ENCODE data around the gene RPS2. TPM values are rescaled to one million over a fixed set of nuclear protein-coding genes. Genes with fewer than 3 reads are reported as not detected.
A peak's percentile ranks its signal among the peaks of the same experiment; 100 is the strongest.

The RPS2 gene
- polyA plus RNA-seq, 1 of the 3 experiments (the other 2 are of a cell fraction), result 6,384 TPM

DNA sequence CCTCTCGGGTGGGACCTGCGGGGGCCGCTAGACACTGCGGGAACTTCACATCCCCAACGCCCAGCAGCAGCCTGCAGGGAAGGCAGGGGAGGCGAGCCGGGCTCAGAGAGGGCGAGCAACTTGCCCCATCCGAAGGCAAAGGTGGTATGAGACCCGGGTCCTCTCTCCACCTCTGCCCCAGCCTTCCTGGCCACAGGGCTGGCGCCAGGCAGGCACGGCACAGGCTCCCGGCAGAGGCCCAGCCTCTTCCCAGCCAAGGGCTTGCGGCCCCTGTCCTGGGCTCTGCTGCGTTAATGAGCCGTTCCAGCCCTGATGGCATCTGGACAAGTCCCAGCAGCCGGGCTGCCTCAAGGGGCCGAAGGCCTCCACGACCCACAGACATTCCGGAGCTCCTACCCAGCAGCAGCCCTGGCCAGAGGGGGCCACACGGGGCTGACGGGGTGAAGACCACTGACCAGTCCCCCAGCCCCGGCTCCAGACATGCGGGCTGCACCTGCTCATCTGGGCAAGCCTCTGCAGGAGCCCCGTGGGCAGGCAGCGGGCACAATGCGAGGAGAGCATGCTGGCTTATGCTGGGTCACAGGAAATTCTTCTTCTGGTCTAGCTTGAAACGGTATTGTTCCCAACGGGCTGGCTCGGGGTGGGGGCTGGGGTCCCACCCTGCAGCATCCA lies 45.2 kb downstream of the RPS2 start:
- H3K4me2 ChIP-seq, result no peak overlapping the region
- POLR2A ChIA-PET, result no interaction called here

GRCh38 chr16:1918351-1919326 lies 46.0 kb downstream of the RPS2 start, which contains the start of gene HS3ST6:
Gene HS3ST6 (minus strand): TSS chr16:1918415. CDS start chr16:1918323, 92 bp downstream.
- POLR2A ChIA-PET, result no interaction called here

More for the DNA sequence above, 45.2 kb downstream of the RPS2 start:
- 23% methylated on average over 16 of the region's 30 CpGs for WGBS (ENCODE audit: low lambda C conversion rate)
- Histone ChIP-seq H3K4me3 (ENCODE audit: low read depth in 2 of 2, low read length in 1 of 2) (no peak overlapping the region), H3K4me1 (ENCODE audit: control insufficient read depth in 1 of 2, insufficient read depth in 2 of 2, low read depth in 1 of 2, low read length in 1 of 2) (peaks cover 0 to 13% of the 10 kb centered on the region in 2 experiments; a peak in 1 of 4 replicates), H3K36me3 (replicated peaks in 1 of 2; ENCODE audit: control insufficient read depth in 1 of 2, insufficient read depth in 2 of 2, low read length in 1 of 2) (no peaks in the 10 kb centered on the region), H3K9ac (no peak overlapping the region), H3K27ac (ENCODE audit: low read depth in 2 of 2, low read length in 1 of 2) (no peak overlapping the region), H3K9me2 (no peaks in the 10 kb centered on the region), H2AFZ (ENCODE audit: low read depth) (no peak overlapping the region), H3K79me2 (ENCODE audit: insufficient read depth) (no peaks in the 10 kb centered on the region), H3K27me3 (ENCODE audit: insufficient read depth) (peaks cover 45% of the 10 kb centered on the region), H4K20me1 (ENCODE audit: insufficient read depth) (no peaks in the 10 kb centered on the region), H3K9me3 (no peaks in the 10 kb centered on the region), H3F3A (replicated peaks; ENCODE audit: insufficient read depth) (no peaks in the 10 kb centered on the region)
- DNase-seq, result peak; percentile 82
- CTCF ChIA-PET, result interaction anchor here (0.6 to 5.2 kb wide), 4 partner anchors 9 to 1231 kb away, joined by 3 to 38 read pairs (median 5); partner anchors contain the start of gene NDUFB10
- no peak for TF ChIP-seq SIN3A (IDR thresholded peaks at IDR 0.05; ENCODE audit: borderline replicate concordance, low read depth, low read length)
- TF ChIP-seq POLR2AphosphoS5 (IDR thresholded peaks at IDR 0.05; ENCODE audit: low read depth, low read length), result no peak
- TF ChIP-seq RCOR1 (IDR thresholded peaks at IDR 0.05; ENCODE audit: low read length), result 0 out of 2 replicates have a peak, but pooled peaks have one; percentile 28

More at GRCh38 chr16:1918351-1919326, 46.0 kb downstream of the RPS2 start, which contains the start of gene HS3ST6:
- Histone ChIP-seq H4K20me1 (ENCODE audit: insufficient read depth) (no peaks in the 10 kb centered on the region), H3K36me3 (replicated peaks in 1 of 2; ENCODE audit: control insufficient read depth in 1 of 2, insufficient read depth in 2 of 2, low read length in 1 of 2) (no peaks in the 10 kb centered on the region), H3K9me3 (no peaks in the 10 kb centered on the region), H3K79me2 (ENCODE audit: insufficient read depth) (no peaks in the 10 kb centered on the region), H3F3A (replicated peaks; ENCODE audit: insufficient read depth) (no peaks in the 10 kb centered on the region), H3K9ac (no peak within 1 kb of the TSS), H3K27ac (ENCODE audit: low read depth in 2 of 2, low read length in 1 of 2) (no peak within 1 kb of the TSS), H3K9me2 (no peaks in the 10 kb centered on the region), H3K4me1 (ENCODE audit: control insufficient read depth in 1 of 2, insufficient read depth in 2 of 2, low read depth in 1 of 2, low read length in 1 of 2) (peaks cover 0 to 13% of the 10 kb centered on the region in 2 experiments; a peak in 1 of 4 replicates), H3K4me2 (peak within 1 kb of the TSS; percentile 52; the same call in 1 of the 2 replicates), H2AFZ (ENCODE audit: low read depth) (no peak within 1 kb of the TSS), H3K4me3 (ENCODE audit: low read depth in 2 of 2, low read length in 1 of 2) (peak within 1 kb of the TSS in 1 of 2 experiments; percentile 29; a peak in 1 of 4 replicates), H3K27me3 (ENCODE audit: insufficient read depth) (peaks cover 45% of the 10 kb centered on the region)
- CTCF ChIA-PET, result interaction anchor here (1.5 to 5.2 kb wide), 2 partner anchors 10 to 55 kb away, joined by 6 to 38 read pairs; no protein-coding TSS in a partner anchor
- TF ChIP-seq POLR2AphosphoS5 (IDR thresholded peaks at IDR 0.05; ENCODE audit: low read depth, low read length) (no peak), NFIC (IDR thresholded peaks at IDR 0.05; ENCODE audit: borderline replicate concordance) (no peak), GABPA (IDR thresholded peaks at IDR 0.05; ENCODE audit: low read depth) (no peak), ELF1 (IDR thresholded peaks at IDR 0.05) (no peak)
- TF ChIP-seq, protein P1, sequence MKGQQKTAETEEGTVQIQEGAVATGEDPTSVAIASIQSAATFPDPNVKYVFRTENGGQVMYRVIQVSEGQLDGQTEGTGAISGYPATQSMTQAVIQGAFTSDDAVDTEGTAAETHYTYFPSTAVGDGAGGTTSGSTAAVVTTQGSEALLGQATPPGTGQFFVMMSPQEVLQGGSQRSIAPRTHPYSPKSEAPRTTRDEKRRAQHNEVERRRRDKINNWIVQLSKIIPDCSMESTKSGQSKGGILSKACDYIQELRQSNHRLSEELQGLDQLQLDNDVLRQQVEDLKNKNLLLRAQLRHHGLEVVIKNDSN (IDR thresholded peaks at IDR 0.05; ENCODE audit: borderline replicate concordance, low read depth), result no peak
- DNase-seq, result peak; percentile 88
- 28% methylated on average over 8 of the region's 71 CpGs for WGBS (ENCODE audit: low lambda C conversion rate)
